Measurements from ENCODE around the gene FOXL3.
"Not testable (repeated sequence)": the region's sequence is repeated elsewhere in the genome, so short reads cannot be mapped to it uniquely, and the experiment has no call there.

Gene FOXL3

GRCh38 chr7:255721-256361, 34.1 kb upstream of the FOXL3 start:
- DNase-seq = no peak

GRCh38 chr7:256461-256940, 33.5 kb upstream of the FOXL3 start:
- no peak for DNase-seq

- no peak for DNase-seq
Measured at GRCh38 chr7:256981-257646, 32.9 kb upstream of the FOXL3 start.

GRCh38 chr7:257647-257992, 32.4 kb upstream of the FOXL3 start:
- no peak for DNase-seq

GRCh38 chr7:258476-259190, 31.3 kb upstream of the FOXL3 start:
- DNase-seq = no peak

GRCh38 chr7:259191-259505, 30.8 kb upstream of the FOXL3 start:
- DNase-seq = no peak

- DNase-seq = no peak
Measured at GRCh38 chr7:259751-260405, 30.1 kb upstream of the FOXL3 start.

GRCh38 chr7:260441-261281, 29.3 kb upstream of the FOXL3 start:
- no peak for DNase-seq

GRCh38 chr7:261341-262250, 28.4 kb upstream of the FOXL3 start:
- no peak for DNase-seq

GRCh38 chr7:262251-262572, 27.8 kb upstream of the FOXL3 start:
- no peak for DNase-seq

GRCh38 chr7:262631-263311, 27.2 kb upstream of the FOXL3 start:
- DNase-seq = not testable (repeated sequence)

GRCh38 chr7:263483-264351, 26.3 kb upstream of the FOXL3 start:
- not testable (repeated sequence) for DNase-seq

GRCh38 chr7:264541-265191, 25.3 kb upstream of the FOXL3 start:
- DNase-seq = no peak

- DNase-seq = no peak
Measured at GRCh38 chr7:265192-265997, 24.6 kb upstream of the FOXL3 start.

- DNase-seq = no peak
Measured at GRCh38 chr7:265998-266850, 23.7 kb upstream of the FOXL3 start.

GRCh38 chr7:266851-267840, 22.8 kb upstream of the FOXL3 start:
- no peak for DNase-seq

GRCh38 chr7:268991-269390, 21.0 kb upstream of the FOXL3 start:
- DNase-seq = no peak
